ENCODE measurements around the gene ZSWIM3.

DNA sequence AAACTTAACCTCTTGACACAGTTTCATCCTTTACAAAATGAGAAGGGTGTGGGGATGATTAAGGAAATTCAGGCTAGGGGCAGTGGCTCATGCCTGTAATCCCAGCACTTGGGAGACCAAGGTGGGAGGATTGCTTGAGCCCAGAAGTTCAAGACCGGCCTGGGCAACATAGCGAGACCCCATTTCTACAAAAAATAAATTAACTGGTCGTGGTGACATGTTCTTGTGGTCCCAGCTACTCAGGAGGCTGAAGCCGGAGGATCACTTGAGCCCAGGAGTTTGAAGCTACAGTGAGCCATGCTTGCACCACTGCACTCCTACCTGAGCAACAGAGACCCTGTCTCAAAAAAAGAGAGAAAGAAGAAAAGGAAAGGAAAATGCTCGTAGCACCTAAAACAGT, 9.0 kb downstream of the ZSWIM3 start:
- TF ChIP-seq ZC3H10 (CRISPR knock-in tag; IDR thresholded peaks at IDR 0.05) = no peak
- no peak for TF ChIP-seq ZFP30 (CRISPR knock-in tag; IDR thresholded peaks at IDR 0.05)
- TF ChIP-seq, protein P1, sequence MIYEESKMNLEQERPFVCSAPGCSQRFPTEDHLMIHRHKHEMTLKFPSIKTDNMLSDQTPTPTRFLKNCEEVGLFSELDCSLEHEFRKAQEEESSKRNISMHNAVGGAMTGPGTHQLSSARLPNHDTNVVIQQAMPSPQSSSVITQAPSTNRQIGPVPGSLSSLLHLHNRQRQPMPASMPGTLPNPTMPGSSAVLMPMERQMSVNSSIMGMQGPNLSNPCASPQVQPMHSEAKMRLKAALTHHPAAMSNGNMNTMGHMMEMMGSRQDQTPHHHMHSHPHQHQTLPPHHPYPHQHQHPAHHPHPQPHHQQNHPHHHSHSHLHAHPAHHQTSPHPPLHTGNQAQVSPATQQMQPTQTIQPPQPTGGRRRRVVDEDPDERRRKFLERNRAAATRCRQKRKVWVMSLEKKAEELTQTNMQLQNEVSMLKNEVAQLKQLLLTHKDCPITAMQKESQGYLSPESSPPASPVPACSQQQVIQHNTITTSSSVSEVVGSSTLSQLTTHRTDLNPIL (CRISPR knock-in tag; IDR thresholded peaks at IDR 0.05; ENCODE audit: low read depth) = no peak
